HT1080 (cell line): ENCODE data around the gene FDX2. TPM values are rescaled to one million over a fixed set of nuclear protein-coding genes. Genes with fewer than 3 reads are reported as not detected.
A peak's percentile ranks its signal among the peaks of the same experiment; 100 is the strongest.
"Not testable (repeated sequence)": the region's sequence is repeated elsewhere in the genome, so short reads cannot be mapped to it uniquely, and the experiment has no call there.

Experiments used
- DNase-seq: peaks from one replicate; pipeline ENCODE4 v3.0.0-alpha.2; 2015; ENCODE audit warnings: low read depth
- total RNA-seq: library from RNA; depleted of rRNA; stranded (reverse); fragments of >200 nt; shearing (Covaris generic); gene quantifications from 2 replicates; pipeline ENCODE4 v1.2.3, GENCODE V29; 2014

The FDX2 gene
- total RNA-seq, 1 experiment from 2014 or later: 31.5 TPM

GRCh38 chr19:10285393-10285792 lies 30.4 kb downstream of the FDX2 start:
- DNase-seq: no peak

- DNase-seq: no peak
Measured at GRCh38 chr19:10284960-10285278, 30.9 kb downstream of the FDX2 start.

GRCh38 chr19:10284065-10284959 lies 31.5 kb downstream of the FDX2 start:
- no peak for DNase-seq

GRCh38 chr19:10283301-10284064 lies 32.3 kb downstream of the FDX2 start:
- DNase-seq: no peak

GRCh38 chr19:10282043-10282442 lies 33.8 kb downstream of the FDX2 start:
- DNase-seq: not testable (repeated sequence)

- no peak for DNase-seq
Measured at GRCh38 chr19:10279737-10280442, 35.9 kb downstream of the FDX2 start.

- DNase-seq: no peak
Measured at GRCh38 chr19:10278935-10279334, 36.9 kb downstream of the FDX2 start.

- no peak for DNase-seq
Measured at GRCh38 chr19:10277795-10278589, 37.8 kb downstream of the FDX2 start.

GRCh38 chr19:10274589-10274988 lies 41.2 kb downstream of the FDX2 start:
- DNase-seq: no peak

- no peak for DNase-seq
Measured at GRCh38 chr19:10271543-10272086, 44.2 kb downstream of the FDX2 start.

- DNase-seq: no peak
Measured at GRCh38 chr19:10270616-10271394, 45.0 kb downstream of the FDX2 start, which contains the start of gene ICAM1. ICAM1 (plus strand) TSS chr19:10271120; CDS start chr19:10271160, 40 bp downstream.

- DNase-seq: no peak
Measured at GRCh38 chr19:10270180-10270615, 45.6 kb downstream of the FDX2 start.

GRCh38 chr19:10269333-10270179 lies 46.3 kb downstream of the FDX2 start:
- DNase-seq: peak; percentile 60

- no peak for DNase-seq
Measured at GRCh38 chr19:10268071-10268470, 47.7 kb downstream of the FDX2 start.

GRCh38 chr19:10266706-10267105 lies 49.1 kb downstream of the FDX2 start:
- no peak for DNase-seq

GRCh38 chr19:10262771-10263170 lies 53.0 kb downstream of the FDX2 start:
- DNase-seq: no peak

- DNase-seq: no peak
Measured at GRCh38 chr19:10260141-10260584, 55.7 kb downstream of the FDX2 start.
